KMS-11 (cell line): Measurements from ENCODE around the gene NOC3L.

Source experiments
- H2AFZ ChIP-seq: fragments of 200-600 bp; sonication (generic); 2 replicates; pipeline ENCODE4 v1.6.1; 2016; ENCODE audit warnings: antibody characterized with exemption, mixed run types, low read depth
- H3K27ac ChIP-seq: fragments of 200-600 bp; sonication (generic); 2 replicates; pipeline ENCODE4 v1.6.1; 2016; ENCODE audit warnings: mild to moderate bottlenecking, mixed run types
- H3K27me3 ChIP-seq: fragments of 200-600 bp; sonication (generic); 2 replicates; pipeline ENCODE4 v1.6.1; 2017; ENCODE audit warnings: mild to moderate bottlenecking, low read depth, mixed run types, moderate library complexity; ENCODE audit not compliant: insufficient read depth
- H3K36me3 ChIP-seq: fragments of 200-600 bp; sonication (generic); 2 replicates; pipeline ENCODE4 v1.6.1; 2017; ENCODE audit warnings: mild to moderate bottlenecking, mixed run types; ENCODE audit not compliant: insufficient read depth
- H3K4me1 ChIP-seq: fragments of 200-600 bp; sonication (generic); 2 replicates; pipeline ENCODE4 v1.6.1; 2016; ENCODE audit warnings: mild to moderate bottlenecking, low read depth, mixed run types; ENCODE audit not compliant: poor library complexity, severe bottlenecking
- H3K4me2 ChIP-seq: fragments of 200-600 bp; sonication (generic); 2 replicates; pipeline ENCODE4 v1.7.0; 2016; ENCODE audit warnings: mild to moderate bottlenecking, mixed run types
- H3K4me3 ChIP-seq: fragments of 200-600 bp; sonication (generic); IDR thresholded peaks from 2 replicates; pipeline ENCODE4 v1.6.1; 2017; ENCODE audit warnings: low read depth, low read length, mixed read lengths; ENCODE audit not compliant: insufficient read depth
- H3K79me2 ChIP-seq: fragments of 200-600 bp; sonication (generic); 2 replicates; pipeline ENCODE4 v1.6.1; 2016; ENCODE audit warnings: low read depth, mixed run types; ENCODE audit not compliant: insufficient read depth
- H3K9ac ChIP-seq: fragments of 200-600 bp; sonication (generic); 2 replicates; pipeline ENCODE4 v1.6.1; 2016; ENCODE audit warnings: mild to moderate bottlenecking, mixed run types
- H4K20me1 ChIP-seq: fragments of 200-600 bp; sonication (generic); 2 replicates; pipeline ENCODE4 v1.6.1; 2016; ENCODE audit warnings: mild to moderate bottlenecking, mixed run types; ENCODE audit not compliant: insufficient read depth
- CTCF ChIP-seq: fragments of 200-600 bp; sonication (generic); conservative IDR thresholded peaks from 2 replicates; pipeline ENCODE4 v1.6.1; 2017; ENCODE audit warnings: low read depth, mild to moderate bottlenecking, antibody characterized with exemption, low read length, moderate library complexity, mixed read lengths

The NOC3L gene

GRCh38 chr10:94407668-94408067, 44.9 kb upstream of the NOC3L start:
- Histone ChIP-seq H3K4me2 (no peak overlapping the region), H3K79me2 (peaks cover 71% of the 10 kb centered on the region), H3K4me1 (peaks cover 41% of the 10 kb centered on the region)

GRCh38 chr10:94405406-94405805, 42.7 kb upstream of the NOC3L start:
- Histone ChIP-seq H3K79me2 (peaks cover 57% of the 10 kb centered on the region), H3K4me1 (peaks cover 34% of the 10 kb centered on the region), H3K4me3 (no peak overlapping the region), H2AFZ (no peak overlapping the region), H3K9ac (no peak overlapping the region), H3K27ac (no peak overlapping the region), H4K20me1 (no peaks in the 10 kb centered on the region), H3K27me3 (no peaks in the 10 kb centered on the region), H3K4me2 (peak overlapping the region; percentile 65), H3K36me3 (no peaks in the 10 kb centered on the region)
- TF ChIP-seq CTCF: no peak

More at GRCh38 chr10:94407668-94408067, 44.9 kb upstream of the NOC3L start:
- no peak overlapping the region for H3K27ac ChIP-seq
- no peak overlapping the region for H3K4me3 ChIP-seq
- H3K27me3 ChIP-seq: no peaks in the 10 kb centered on the region
- no peak overlapping the region for H3K9ac ChIP-seq
- no peak for TF ChIP-seq CTCF
- no peaks in the 10 kb centered on the region for H3K36me3 ChIP-seq
- H2AFZ ChIP-seq: no peak overlapping the region
- H4K20me1 ChIP-seq: no peaks in the 10 kb centered on the region

- Histone ChIP-seq H3K4me1 (peaks cover 30% of the 10 kb centered on the region), H3K27ac (peak overlapping the region; percentile 82), H3K4me3 (no peak overlapping the region), H3K79me2 (peaks cover 49% of the 10 kb centered on the region), H3K4me2 (peak overlapping the region; percentile 65), H3K9ac (peak overlapping the region; percentile 66), H3K27me3 (no peaks in the 10 kb centered on the region), H2AFZ (peak overlapping the region; percentile 84), H4K20me1 (no peaks in the 10 kb centered on the region), H3K36me3 (no peaks in the 10 kb centered on the region)
- no peak for TF ChIP-seq CTCF
These were observed 40.9 kb upstream of the NOC3L start for GRCh38 chr10:94403380-94404213.

- Histone ChIP-seq H3K27ac (peak overlapping the region; percentile 82), H4K20me1 (no peaks in the 10 kb centered on the region), H3K4me2 (peak overlapping the region; percentile 65), H3K79me2 (peaks cover 42% of the 10 kb centered on the region), H3K4me1 (peaks cover 23% of the 10 kb centered on the region), H3K9ac (peak overlapping the region; percentile 66), H3K36me3 (no peaks in the 10 kb centered on the region), H3K4me3 (no peak overlapping the region), H2AFZ (peak overlapping the region; percentile 84), H3K27me3 (no peaks in the 10 kb centered on the region)
- TF ChIP-seq CTCF: no peak
These were observed 40.2 kb upstream of the NOC3L start for GRCh38 chr10:94402843-94403379.
